Hepatocyte (in vitro differentiated cells): ENCODE results near the gene DHTKD1.

ENCODE experiments used
- CTCF ChIP-seq: fragments of 200-600 bp; sonication (generic); IDR thresholded peaks from 2 replicates; pipeline ENCODE4 v1.5.1; 2016; ENCODE audit warnings: antibody characterized with exemption, mild to moderate bottlenecking; ENCODE audit not compliant: poor library complexity
- EZH2 ChIP-seq: fragments of 200-600 bp; sonication (generic); IDR thresholded peaks from 2 replicates; pipeline ENCODE4 v1.6.1; 2016; ENCODE audit warnings: antibody characterized with exemption, mild to moderate bottlenecking, borderline replicate concordance
- EZH2phosphoT487 ChIP-seq: fragments of 200-600 bp; sonication (generic); IDR thresholded peaks from one replicate; pipeline ENCODE4 v1.6.1; 2018; ENCODE audit warnings: antibody characterized with exemption, mild to moderate bottlenecking, low read depth, moderate library complexity; ENCODE audit not compliant: unreplicated experiment, severe bottlenecking

- TF ChIP-seq CTCF (no peak), EZH2 (no peak), EZH2phosphoT487 (no peak)
Measured at GRCh38 chr10:12140038-12140437, 71.3 kb downstream of the DHTKD1 start.
